ENCODE measurements around the gene ENOX1.

The ENOX1 gene

GRCh38 chr13:43329702-43330101 is 457.1 kb downstream of the ENOX1 start:
- ChIA-PET POLR2A (no interaction called here), CTCF (no interaction called here)
- DNase-seq (ENCODE audit: extremely low spot score): no peak
- TF ChIP-seq FOXM1 (IDR thresholded peaks at IDR 0.05; ENCODE audit: borderline replicate concordance) (no peak), PKNOX1 (IDR thresholded peaks at IDR 0.05) (no peak), FOXK2 (IDR thresholded peaks at IDR 0.05) (no peak), CTBP1 (IDR thresholded peaks at IDR 0.05; ENCODE audit: borderline replicate concordance) (no peak), BHLHE40 (IDR thresholded peaks at IDR 0.05; ENCODE audit: borderline replicate concordance) (no peak), NFRKB (IDR thresholded peaks at IDR 0.05) (no peak)

GRCh38 chr13:43328907-43329306 is 457.9 kb downstream of the ENOX1 start:
- POLR2A ChIA-PET: no interaction called here
- DNase-seq (ENCODE audit: extremely low spot score): no peak

GRCh38 chr13:43326100-43326499 is 460.7 kb downstream of the ENOX1 start:
- DNase-seq (ENCODE audit: extremely low spot score): no peak
- ChIA-PET CTCF (no interaction called here), POLR2A (no interaction called here)
- no peak for TF ChIP-seq NFRKB (IDR thresholded peaks at IDR 0.05)

More at GRCh38 chr13:43328907-43329306, 457.9 kb downstream of the ENOX1 start:
- CTCF ChIA-PET: no interaction called here
- TF ChIP-seq PKNOX1 (IDR thresholded peaks at IDR 0.05): no peak
- TF ChIP-seq BHLHE40 (IDR thresholded peaks at IDR 0.05; ENCODE audit: borderline replicate concordance): no peak
- TF ChIP-seq TARDBP (IDR thresholded peaks at IDR 0.05): no peak
- no peak for TF ChIP-seq SUZ12 (IDR thresholded peaks at IDR 0.05)
- TF ChIP-seq HDGF (IDR thresholded peaks at IDR 0.05; ENCODE audit: borderline replicate concordance): no peak
- TF ChIP-seq FOXM1 (IDR thresholded peaks at IDR 0.05; ENCODE audit: borderline replicate concordance): no peak

- no peak for TF ChIP-seq FOXM1 (IDR thresholded peaks at IDR 0.05; ENCODE audit: borderline replicate concordance)
- no peak for TF ChIP-seq FOXA1 (IDR thresholded peaks at IDR 0.05)
- no peak for TF ChIP-seq LEF1 (IDR thresholded peaks at IDR 0.05; ENCODE audit: borderline replicate concordance)
- no peak for TF ChIP-seq TARDBP (IDR thresholded peaks at IDR 0.05)
- no peak for TF ChIP-seq ZNF384 (IDR thresholded peaks at IDR 0.05)
- no peak for TF ChIP-seq FOXK2 (IDR thresholded peaks at IDR 0.05)
- no peak for TF ChIP-seq HDGF (IDR thresholded peaks at IDR 0.05; ENCODE audit: borderline replicate concordance)
- no peak for TF ChIP-seq BHLHE40 (IDR thresholded peaks at IDR 0.05; ENCODE audit: borderline replicate concordance)
- no peak for TF ChIP-seq ELF4 (IDR thresholded peaks at IDR 0.05)
- TF ChIP-seq L3MBTL2 (conservative IDR thresholded peaks at IDR 0.05): no peak
- TF ChIP-seq ARNT (IDR thresholded peaks at IDR 0.05): no peak
- no peak for TF ChIP-seq SUZ12 (IDR thresholded peaks at IDR 0.05)
- ChIA-PET POLR2A (no interaction called here), CTCF (no interaction called here)
- no peak for DNase-seq (ENCODE audit: extremely low spot score)
These were observed 461.1 kb downstream of the ENOX1 start for GRCh38 chr13:43325636-43326035.

GRCh38 chr13:43324129-43324528 is 462.6 kb downstream of the ENOX1 start:
- CTCF ChIA-PET: no interaction called here
- DNase-seq (ENCODE audit: extremely low spot score): no peak
- no peak for TF ChIP-seq ELF4 (IDR thresholded peaks at IDR 0.05)
- no peak for TF ChIP-seq ZNF384 (IDR thresholded peaks at IDR 0.05)
- no peak for TF ChIP-seq LEF1 (IDR thresholded peaks at IDR 0.05; ENCODE audit: borderline replicate concordance)
- TF ChIP-seq PKNOX1 (IDR thresholded peaks at IDR 0.05): no peak
- TF ChIP-seq L3MBTL2 (conservative IDR thresholded peaks at IDR 0.05): no peak
- TF ChIP-seq ARNT (IDR thresholded peaks at IDR 0.05): no peak
- TF ChIP-seq FOXM1 (IDR thresholded peaks at IDR 0.05; ENCODE audit: borderline replicate concordance): no peak
- TF ChIP-seq NFRKB (IDR thresholded peaks at IDR 0.05): no peak
- TF ChIP-seq BHLHE40 (IDR thresholded peaks at IDR 0.05; ENCODE audit: borderline replicate concordance): no peak
- TF ChIP-seq CTBP1 (IDR thresholded peaks at IDR 0.05; ENCODE audit: borderline replicate concordance): no peak
- no peak for TF ChIP-seq SP1 (IDR thresholded peaks at IDR 0.05)
- TF ChIP-seq SUZ12 (IDR thresholded peaks at IDR 0.05): no peak
- no peak for TF ChIP-seq HDGF (IDR thresholded peaks at IDR 0.05; ENCODE audit: borderline replicate concordance)
- TF ChIP-seq TARDBP (IDR thresholded peaks at IDR 0.05): no peak
- no peak for TF ChIP-seq FOXA1 (IDR thresholded peaks at IDR 0.05)
- TF ChIP-seq FOXK2 (IDR thresholded peaks at IDR 0.05): no peak
- POLR2A ChIA-PET: no interaction called here

GRCh38 chr13:43319617-43320444 is 466.9 kb downstream of the ENOX1 start:
- TF ChIP-seq SP1 (IDR thresholded peaks at IDR 0.05): no peak
- no peak for TF ChIP-seq FOXA1 (IDR thresholded peaks at IDR 0.05)
- no peak for TF ChIP-seq ZNF384 (IDR thresholded peaks at IDR 0.05)
- TF ChIP-seq ARNT (IDR thresholded peaks at IDR 0.05): no peak
- no peak for TF ChIP-seq PKNOX1 (IDR thresholded peaks at IDR 0.05)
- no peak for TF ChIP-seq ELF4 (IDR thresholded peaks at IDR 0.05)
- TF ChIP-seq FOXM1 (IDR thresholded peaks at IDR 0.05; ENCODE audit: borderline replicate concordance): no peak
- DNase-seq (ENCODE audit: extremely low spot score): no peak
- POLR2A ChIA-PET: no interaction called here
- CTCF ChIA-PET: no interaction called here
